ENCODE results near the gene TCERG1L.
"Not testable (repeated sequence)": the region's sequence is repeated elsewhere in the genome, so short reads cannot be mapped to it uniquely, and the experiment has no call there.

TCERG1L gene

GRCh38 chr10:131114846-131115245 lies 196.7 kb downstream of the TCERG1L start:
- no peak overlapping the region for H3K9ac ChIP-seq (ENCODE audit: low read depth, low read length)
- H3K4me1 ChIP-seq (ENCODE audit: insufficient read depth, low read length) = 0 out of 2 replicates have a peak, but pooled peaks cover 5% of the 10 kb centered on the region
- no peaks in the 10 kb centered on the region for H3K36me3 ChIP-seq (ENCODE audit: insufficient read depth, low read length)
- H3K9me3 ChIP-seq (ENCODE audit: control insufficient read depth, insufficient read depth, low read length) = no peaks in the 10 kb centered on the region

GRCh38 chr10:131113709-131114291 lies 197.7 kb downstream of the TCERG1L start:
- H3K9ac ChIP-seq (ENCODE audit: low read depth, low read length) = no peak overlapping the region
- H3K36me3 ChIP-seq (ENCODE audit: insufficient read depth, low read length) = no peaks in the 10 kb centered on the region

GRCh38 chr10:131113165-131113564 lies 198.4 kb downstream of the TCERG1L start:
- H3K9me3 ChIP-seq (ENCODE audit: control insufficient read depth, insufficient read depth, low read length) = no peaks in the 10 kb centered on the region
- H3K9ac ChIP-seq (ENCODE audit: low read depth, low read length) = no peak overlapping the region
- no peaks in the 10 kb centered on the region for H3K36me3 ChIP-seq (ENCODE audit: insufficient read depth, low read length)
- 0 out of 2 replicates have a peak, but pooled peaks cover 5% of the 10 kb centered on the region for H3K4me1 ChIP-seq (ENCODE audit: insufficient read depth, low read length)

More at GRCh38 chr10:131113709-131114291, 197.7 kb downstream of the TCERG1L start:
- Histone ChIP-seq H3K4me1 (ENCODE audit: insufficient read depth, low read length) (0 out of 2 replicates have a peak, but pooled peaks cover 5% of the 10 kb centered on the region), H3K9me3 (ENCODE audit: control insufficient read depth, insufficient read depth, low read length) (no peaks in the 10 kb centered on the region)

- no peak overlapping the region for H3K9ac ChIP-seq (ENCODE audit: low read depth, low read length)
- 0 out of 2 replicates have a peak, but pooled peaks cover 5% of the 10 kb centered on the region for H3K4me1 ChIP-seq (ENCODE audit: insufficient read depth, low read length)
- H3K36me3 ChIP-seq (ENCODE audit: insufficient read depth, low read length) = no peaks in the 10 kb centered on the region
- H3K9me3 ChIP-seq (ENCODE audit: control insufficient read depth, insufficient read depth, low read length) = no peaks in the 10 kb centered on the region
Observed at GRCh38 chr10:131112691-131113090, 198.8 kb downstream of the TCERG1L start.

GRCh38 chr10:131111471-131112080 lies 199.9 kb downstream of the TCERG1L start:
- 0 out of 2 replicates have a peak, but pooled peaks cover 5% of the 10 kb centered on the region for H3K4me1 ChIP-seq (ENCODE audit: insufficient read depth, low read length)
- H3K36me3 ChIP-seq (ENCODE audit: insufficient read depth, low read length) = no peaks in the 10 kb centered on the region
- no peaks in the 10 kb centered on the region for H3K9me3 ChIP-seq (ENCODE audit: control insufficient read depth, insufficient read depth, low read length)
- H3K9ac ChIP-seq (ENCODE audit: low read depth, low read length) = no peak overlapping the region

GRCh38 chr10:131111007-131111406 lies 200.5 kb downstream of the TCERG1L start:
- Histone ChIP-seq H3K36me3 (ENCODE audit: insufficient read depth, low read length) (no peaks in the 10 kb centered on the region), H3K9me3 (ENCODE audit: control insufficient read depth, insufficient read depth, low read length) (no peaks in the 10 kb centered on the region), H3K9ac (ENCODE audit: low read depth, low read length) (no peak overlapping the region), H3K4me1 (ENCODE audit: insufficient read depth, low read length) (0 out of 2 replicates have a peak, but pooled peaks cover 5% of the 10 kb centered on the region)

GRCh38 chr10:131110241-131110783 lies 201.2 kb downstream of the TCERG1L start:
- Histone ChIP-seq H3K4me1 (ENCODE audit: insufficient read depth, low read length) (0 out of 2 replicates have a peak, but pooled peaks cover 5% of the 10 kb centered on the region), H3K9me3 (ENCODE audit: control insufficient read depth, insufficient read depth, low read length) (no peaks in the 10 kb centered on the region), H3K36me3 (ENCODE audit: insufficient read depth, low read length) (no peaks in the 10 kb centered on the region), H3K9ac (ENCODE audit: low read depth, low read length) (no peak overlapping the region)

GRCh38 chr10:131109726-131110125 lies 201.8 kb downstream of the TCERG1L start:
- no peaks in the 10 kb centered on the region for H3K36me3 ChIP-seq (ENCODE audit: insufficient read depth, low read length)
- H3K4me1 ChIP-seq (ENCODE audit: insufficient read depth, low read length) = 0 out of 2 replicates have a peak, but pooled peaks cover 3% of the 10 kb centered on the region
- H3K9me3 ChIP-seq (ENCODE audit: control insufficient read depth, insufficient read depth, low read length) = no peaks in the 10 kb centered on the region
- no peak overlapping the region for H3K9ac ChIP-seq (ENCODE audit: low read depth, low read length)

- no peak overlapping the region for H3K9ac ChIP-seq (ENCODE audit: low read depth, low read length)
- no peaks in the 10 kb centered on the region for H3K36me3 ChIP-seq (ENCODE audit: insufficient read depth, low read length)
- no peaks in the 10 kb centered on the region for H3K4me1 ChIP-seq (ENCODE audit: insufficient read depth, low read length)
- no peaks in the 10 kb centered on the region for H3K9me3 ChIP-seq (ENCODE audit: control insufficient read depth, insufficient read depth, low read length)
Observed at GRCh38 chr10:131109291-131109690, 202.2 kb downstream of the TCERG1L start.

GRCh38 chr10:131107970-131108369 lies 203.6 kb downstream of the TCERG1L start:
- no peak overlapping the region for H3K9ac ChIP-seq (ENCODE audit: low read depth, low read length)
- no peaks in the 10 kb centered on the region for H3K36me3 ChIP-seq (ENCODE audit: insufficient read depth, low read length)
- H3K4me1 ChIP-seq (ENCODE audit: insufficient read depth, low read length) = no peaks in the 10 kb centered on the region
- H3K9me3 ChIP-seq (ENCODE audit: control insufficient read depth, insufficient read depth, low read length) = no peaks in the 10 kb centered on the region

- no peaks in the 10 kb centered on the region for H3K4me1 ChIP-seq (ENCODE audit: insufficient read depth, low read length)
- no peak overlapping the region for H3K9ac ChIP-seq (ENCODE audit: low read depth, low read length)
- H3K9me3 ChIP-seq (ENCODE audit: control insufficient read depth, insufficient read depth, low read length) = no peaks in the 10 kb centered on the region
- H3K36me3 ChIP-seq (ENCODE audit: insufficient read depth, low read length) = no peaks in the 10 kb centered on the region
Observed at GRCh38 chr10:131102676-131103075, 208.8 kb downstream of the TCERG1L start.

- H3K9ac ChIP-seq (ENCODE audit: low read depth, low read length) = no peak overlapping the region
- H3K36me3 ChIP-seq (ENCODE audit: insufficient read depth, low read length) = no peaks in the 10 kb centered on the region
- H3K9me3 ChIP-seq (ENCODE audit: control insufficient read depth, insufficient read depth, low read length) = no peaks in the 10 kb centered on the region
- no peaks in the 10 kb centered on the region for H3K4me1 ChIP-seq (ENCODE audit: insufficient read depth, low read length)
Observed at GRCh38 chr10:131102147-131102546, 209.4 kb downstream of the TCERG1L start.

- H3K9me3 ChIP-seq (ENCODE audit: control insufficient read depth, insufficient read depth, low read length); H3K4me1 ChIP-seq (ENCODE audit: insufficient read depth, low read length); H3K36me3 ChIP-seq (ENCODE audit: insufficient read depth, low read length); H3K9ac ChIP-seq (ENCODE audit: low read depth, low read length): not testable (repeated sequence)
Observed at GRCh38 chr10:131100418-131101410, 210.8 kb downstream of the TCERG1L start.
